K562 (cell line): Measurements from ENCODE around the gene KLK14. TPM values are rescaled to one million over a fixed set of nuclear protein-coding genes. Genes with fewer than 3 reads are reported as not detected.
A peak's percentile ranks its signal among the peaks of the same experiment; 100 is the strongest.

ENCODE experiments used
- DMBX1 ChIP-seq: fragments of 250-450 bp; sonication (Bioruptor Pico); IDR thresholded peaks from 2 replicates; pipeline ENCODE4 v1.8.0; 2022; ENCODE audit warnings: inconsistent platforms, mild to moderate bottlenecking, moderate library complexity, borderline replicate concordance
- EGR1 ChIP-seq: fragments of 450-650 bp; conservative IDR thresholded peaks from 2 replicates; pipeline ENCODE4 v1.6.1; 2017; ENCODE audit warnings: mild to moderate bottlenecking
- EWSR1 ChIP-seq: fragments of 450-650 bp; IDR thresholded peaks from 2 replicates; pipeline ENCODE4 v1.6.1; 2018; ENCODE audit warnings: borderline replicate concordance, mild to moderate bottlenecking, low read depth, moderate library complexity; ENCODE audit not compliant: partially characterized antibody
- GATAD2B ChIP-seq: fragments of 450-650 bp; IDR thresholded peaks from 2 replicates; pipeline ENCODE4 v1.6.1; 2017; ENCODE audit warnings: mild to moderate bottlenecking, borderline replicate concordance
- KLF1 ChIP-seq: fragments of 450-650 bp; IDR thresholded peaks from 2 replicates; pipeline ENCODE4 v1.6.1; 2016; ENCODE audit warnings: missing genetic modification characterization, missing compliant biosample characterization
- NBN ChIP-seq: fragments of 450-650 bp; IDR thresholded peaks from 2 replicates; pipeline ENCODE4 v1.6.1; 2016; ENCODE audit warnings: low read depth, mild to moderate bottlenecking
- POU5F1 ChIP-seq: fragments of 150-350 bp; IDR thresholded peaks from 2 replicates; pipeline ENCODE4 v1.6.1; 2014; ENCODE audit warnings: borderline replicate concordance, low read length, low read depth, mild to moderate bottlenecking; ENCODE audit not compliant: partially characterized antibody
- PTRF ChIP-seq: fragments of 450-650 bp; IDR thresholded peaks from 2 replicates; pipeline ENCODE4 v1.6.1; 2016; ENCODE audit warnings: mild to moderate bottlenecking, missing genetic modification characterization, missing compliant biosample characterization
- RFX1 ChIP-seq: fragments of 450-650 bp; IDR thresholded peaks from 2 replicates; pipeline ENCODE4 v1.6.1; 2016; ENCODE audit warnings: mild to moderate bottlenecking, moderate library complexity
- SRSF1 ChIP-seq: fragments of 200-400 bp; formaldehyde crosslinking; IDR thresholded peaks from 2 replicates; pipeline ENCODE4 v1.6.1; 2017; ENCODE audit warnings: mild to moderate bottlenecking, low read depth, low read length, moderate library complexity
- TBP ChIP-seq: optimal IDR thresholded peaks from 2 replicates; pipeline ENCODE3; 2011; ENCODE audit warnings: low read depth, low read length, improper control_type of control experiment
- XRCC5 ChIP-seq: fragments of 200-400 bp; formaldehyde crosslinking; IDR thresholded peaks from 2 replicates; pipeline ENCODE4 v1.6.1; 2017; ENCODE audit warnings: low read depth, mild to moderate bottlenecking, low read length
- ZNF263 ChIP-seq: sonication (generic); formaldehyde crosslinking; IDR thresholded peaks from 2 replicates; pipeline ENCODE4 v1.8.0; 2022; ENCODE audit warnings: mild to moderate bottlenecking, missing genetic modification reagents, borderline replicate concordance
- ZNF311 ChIP-seq: fragments of 250-450 bp; sonication (Bioruptor Pico); IDR thresholded peaks from 2 replicates; pipeline ENCODE4 v1.4.0; 2020; ENCODE audit warnings: mild to moderate bottlenecking, moderate library complexity
- polyA plus RNA-seq, 8 experiments: library from polyadenylated mRNA; depleted of rRNA in 4 of 8; stranded (reverse) in 5 of 8; unstranded in 3 of 8; fragments of >200 nt; fragmentation: Nextera tagmentation in 2 of 8; fragmentation: Illumina TruSeq in 1 of 8; extraction: Ambion mirVana in 2 of 8; extraction: Trizol in 1 of 8; gene quantifications; 2 replicates each; pipeline versions ENCODE4 v1.2.1 to v1.2.3, GENCODE V29; 2011 to 2014; ENCODE audit warnings: inconsistent platforms in 1 of 8, missing spikeins in 1 of 8
- total RNA-seq, 7 experiments: library from RNA; depleted of rRNA in 6 of 7; stranded (reverse); fragments of >200 nt in 6 of 7; fragmentation: Illumina TruSeq in 2 of 7; extraction: Trizol in 2 of 7; gene quantifications; 2 replicates each; pipeline versions ENCODE4 v1.2.1 to v1.2.3, GENCODE V29; 2011 to 2021; ENCODE audit warnings: low replicate concordance in 1 of 7
- TF ChIP-seq, protein P1 (sequence below): IDR thresholded peaks from 2 replicates; pipeline ENCODE4 v1.6.1; 2012; ENCODE audit warnings: low read depth, low read length, improper control_type of control experiment, borderline replicate concordance
- TF ChIP-seq, protein P2 (sequence below): sonication (generic); formaldehyde crosslinking; IDR thresholded peaks from 2 replicates; pipeline ENCODE4 v1.8.0; 2022; ENCODE audit warnings: mild to moderate bottlenecking, missing genetic modification reagents
- TF ChIP-seq, protein P3 (sequence below): fragments of 250-450 bp; sonication (Bioruptor Pico); IDR thresholded peaks from 2 replicates; pipeline ENCODE4 v1.9.0; 2021; ENCODE audit warnings: mild to moderate bottlenecking, inconsistent platforms
- TF ChIP-seq, protein P4 (sequence below): sonication (generic); formaldehyde crosslinking; IDR thresholded peaks from 2 replicates; pipeline ENCODE4 v1.8.1; 2022; ENCODE audit warnings: missing genetic modification reagents

KLK14 gene
- total and polyA plus RNA-seq, 9 of the 15 experiments (the other 6 are each of a cell fraction or from before 2014, with no cell fraction given), result not detected

DNA sequence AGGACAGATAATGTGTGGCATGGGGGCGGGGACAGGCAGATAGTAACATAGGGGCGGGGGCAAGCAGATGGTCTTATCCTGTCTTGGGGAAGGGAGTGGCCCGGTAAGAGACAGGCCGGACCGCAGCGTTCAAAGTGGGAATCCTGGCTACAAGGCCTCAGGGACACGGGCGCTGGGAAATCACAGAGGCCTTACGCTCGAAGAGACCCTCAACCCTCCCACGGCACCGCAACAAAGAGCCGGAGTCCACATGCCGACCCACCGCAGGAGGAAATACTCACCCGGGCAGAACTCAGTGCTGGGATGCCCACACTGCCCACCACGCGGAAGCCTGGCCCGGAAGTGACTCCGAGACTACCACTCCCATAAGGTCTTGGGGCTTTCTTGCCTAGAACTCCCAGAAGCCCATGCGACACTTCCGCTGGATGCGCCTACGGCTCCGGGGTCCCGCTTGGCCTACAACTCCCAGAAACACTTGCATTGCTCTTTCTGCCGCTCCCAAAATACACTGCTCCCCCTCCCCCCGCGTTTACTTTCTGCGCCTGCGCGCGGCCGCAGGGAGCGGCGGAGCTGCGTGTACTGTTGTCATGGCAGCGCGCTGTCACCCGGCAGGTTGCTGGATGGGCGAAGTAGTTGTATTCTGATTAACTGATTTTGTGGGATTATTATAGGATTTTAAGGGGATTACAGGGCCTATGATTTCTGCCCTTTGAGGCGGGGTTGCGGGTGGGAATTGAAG lies 25.5 kb upstream of the KLK14 start, which contains the start of gene CTU1 (continued):
- TF ChIP-seq XRCC5, result no peak
- TF ChIP-seq, protein P1, sequence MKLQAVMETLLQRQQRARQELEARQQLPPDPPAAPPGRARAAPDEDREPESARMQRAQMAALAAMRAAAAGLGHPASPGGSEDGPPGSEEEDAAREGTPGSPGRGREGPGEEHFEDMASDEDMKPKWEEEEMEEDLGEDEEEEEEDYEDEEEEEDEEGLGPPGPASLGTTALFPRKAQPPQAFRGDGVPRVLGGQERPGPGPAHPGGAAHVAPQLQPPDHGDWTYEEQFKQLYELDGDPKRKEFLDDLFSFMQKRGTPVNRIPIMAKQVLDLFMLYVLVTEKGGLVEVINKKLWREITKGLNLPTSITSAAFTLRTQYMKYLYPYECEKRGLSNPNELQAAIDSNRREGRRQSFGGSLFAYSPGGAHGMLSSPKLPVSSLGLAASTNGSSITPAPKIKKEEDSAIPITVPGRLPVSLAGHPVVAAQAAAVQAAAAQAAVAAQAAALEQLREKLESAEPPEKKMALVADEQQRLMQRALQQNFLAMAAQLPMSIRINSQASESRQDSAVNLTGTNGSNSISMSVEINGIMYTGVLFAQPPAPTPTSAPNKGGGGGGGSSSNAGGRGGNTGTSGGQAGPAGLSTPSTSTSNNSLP, result no peak
- TF ChIP-seq, protein P2, sequence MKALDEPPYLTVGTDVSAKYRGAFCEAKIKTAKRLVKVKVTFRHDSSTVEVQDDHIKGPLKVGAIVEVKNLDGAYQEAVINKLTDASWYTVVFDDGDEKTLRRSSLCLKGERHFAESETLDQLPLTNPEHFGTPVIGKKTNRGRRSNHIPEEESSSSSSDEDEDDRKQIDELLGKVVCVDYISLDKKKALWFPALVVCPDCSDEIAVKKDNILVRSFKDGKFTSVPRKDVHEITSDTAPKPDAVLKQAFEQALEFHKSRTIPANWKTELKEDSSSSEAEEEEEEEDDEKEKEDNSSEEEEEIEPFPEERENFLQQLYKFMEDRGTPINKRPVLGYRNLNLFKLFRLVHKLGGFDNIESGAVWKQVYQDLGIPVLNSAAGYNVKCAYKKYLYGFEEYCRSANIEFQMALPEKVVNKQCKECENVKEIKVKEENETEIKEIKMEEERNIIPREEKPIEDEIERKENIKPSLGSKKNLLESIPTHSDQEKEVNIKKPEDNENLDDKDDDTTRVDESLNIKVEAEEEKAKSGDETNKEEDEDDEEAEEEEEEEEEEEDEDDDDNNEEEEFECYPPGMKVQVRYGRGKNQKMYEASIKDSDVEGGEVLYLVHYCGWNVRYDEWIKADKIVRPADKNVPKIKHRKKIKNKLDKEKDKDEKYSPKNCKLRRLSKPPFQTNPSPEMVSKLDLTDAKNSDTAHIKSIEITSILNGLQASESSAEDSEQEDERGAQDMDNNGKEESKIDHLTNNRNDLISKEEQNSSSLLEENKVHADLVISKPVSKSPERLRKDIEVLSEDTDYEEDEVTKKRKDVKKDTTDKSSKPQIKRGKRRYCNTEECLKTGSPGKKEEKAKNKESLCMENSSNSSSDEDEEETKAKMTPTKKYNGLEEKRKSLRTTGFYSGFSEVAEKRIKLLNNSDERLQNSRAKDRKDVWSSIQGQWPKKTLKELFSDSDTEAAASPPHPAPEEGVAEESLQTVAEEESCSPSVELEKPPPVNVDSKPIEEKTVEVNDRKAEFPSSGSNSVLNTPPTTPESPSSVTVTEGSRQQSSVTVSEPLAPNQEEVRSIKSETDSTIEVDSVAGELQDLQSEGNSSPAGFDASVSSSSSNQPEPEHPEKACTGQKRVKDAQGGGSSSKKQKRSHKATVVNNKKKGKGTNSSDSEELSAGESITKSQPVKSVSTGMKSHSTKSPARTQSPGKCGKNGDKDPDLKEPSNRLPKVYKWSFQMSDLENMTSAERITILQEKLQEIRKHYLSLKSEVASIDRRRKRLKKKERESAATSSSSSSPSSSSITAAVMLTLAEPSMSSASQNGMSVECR (CRISPR knock-in tag), result peak; percentile 92
- TF ChIP-seq EWSR1, result no peak
- TF ChIP-seq, protein P3, sequence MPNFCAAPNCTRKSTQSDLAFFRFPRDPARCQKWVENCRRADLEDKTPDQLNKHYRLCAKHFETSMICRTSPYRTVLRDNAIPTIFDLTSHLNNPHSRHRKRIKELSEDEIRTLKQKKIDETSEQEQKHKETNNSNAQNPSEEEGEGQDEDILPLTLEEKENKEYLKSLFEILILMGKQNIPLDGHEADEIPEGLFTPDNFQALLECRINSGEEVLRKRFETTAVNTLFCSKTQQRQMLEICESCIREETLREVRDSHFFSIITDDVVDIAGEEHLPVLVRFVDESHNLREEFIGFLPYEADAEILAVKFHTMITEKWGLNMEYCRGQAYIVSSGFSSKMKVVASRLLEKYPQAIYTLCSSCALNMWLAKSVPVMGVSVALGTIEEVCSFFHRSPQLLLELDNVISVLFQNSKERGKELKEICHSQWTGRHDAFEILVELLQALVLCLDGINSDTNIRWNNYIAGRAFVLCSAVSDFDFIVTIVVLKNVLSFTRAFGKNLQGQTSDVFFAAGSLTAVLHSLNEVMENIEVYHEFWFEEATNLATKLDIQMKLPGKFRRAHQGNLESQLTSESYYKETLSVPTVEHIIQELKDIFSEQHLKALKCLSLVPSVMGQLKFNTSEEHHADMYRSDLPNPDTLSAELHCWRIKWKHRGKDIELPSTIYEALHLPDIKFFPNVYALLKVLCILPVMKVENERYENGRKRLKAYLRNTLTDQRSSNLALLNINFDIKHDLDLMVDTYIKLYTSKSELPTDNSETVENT (CRISPR knock-in tag), result no peak
- peak; percentile 85 for TF ChIP-seq KLF1 (tag)
- TF ChIP-seq ZNF311 (CRISPR knock-in tag), result no peak
- TF ChIP-seq RFX1, result peak; percentile 99
- TF ChIP-seq SRSF1, result no peak
- peak; percentile 58 for TF ChIP-seq TBP
- no peak for TF ChIP-seq PTRF (tag)
- peak; percentile 34 for TF ChIP-seq NBN
- TF ChIP-seq DMBX1, result no peak
- TF ChIP-seq, protein P4, sequence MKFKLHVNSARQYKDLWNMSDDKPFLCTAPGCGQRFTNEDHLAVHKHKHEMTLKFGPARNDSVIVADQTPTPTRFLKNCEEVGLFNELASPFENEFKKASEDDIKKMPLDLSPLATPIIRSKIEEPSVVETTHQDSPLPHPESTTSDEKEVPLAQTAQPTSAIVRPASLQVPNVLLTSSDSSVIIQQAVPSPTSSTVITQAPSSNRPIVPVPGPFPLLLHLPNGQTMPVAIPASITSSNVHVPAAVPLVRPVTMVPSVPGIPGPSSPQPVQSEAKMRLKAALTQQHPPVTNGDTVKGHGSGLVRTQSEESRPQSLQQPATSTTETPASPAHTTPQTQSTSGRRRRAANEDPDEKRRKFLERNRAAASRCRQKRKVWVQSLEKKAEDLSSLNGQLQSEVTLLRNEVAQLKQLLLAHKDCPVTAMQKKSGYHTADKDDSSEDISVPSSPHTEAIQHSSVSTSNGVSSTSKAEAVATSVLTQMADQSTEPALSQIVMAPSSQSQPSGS (CRISPR knock-in tag), result no peak
- peak; percentile 19 for TF ChIP-seq ZNF263 (CRISPR knock-in tag)
- TF ChIP-seq EGR1, result peak; percentile 40
- TF ChIP-seq POU5F1, result peak; percentile 87
- no peak for TF ChIP-seq GATAD2B
